BLaER1 (cell line): ENCODE measurements around the gene CCS.
A peak's percentile ranks its signal among the peaks of the same experiment; 100 is the strongest.
"Not testable (repeated sequence)": the region's sequence is repeated elsewhere in the genome, so short reads cannot be mapped to it uniquely, and the experiment has no call there.

ENCODE experiments used
- H3K27ac ChIP-seq: shearing (Covaris generic); formaldehyde crosslinking; 2 replicates; pipeline ENCODE4 v1.8.1; 2022
- H3K27me3 ChIP-seq: shearing (Covaris generic); formaldehyde crosslinking; 2 replicates; pipeline ENCODE4 v1.8.1; 2022
- H3K36me3 ChIP-seq: shearing (Covaris generic); formaldehyde crosslinking; 2 replicates; pipeline ENCODE4 v1.8.1; 2022
- H3K4me1 ChIP-seq: shearing (Covaris generic); formaldehyde crosslinking; 2 replicates; pipeline ENCODE4 v1.8.1; 2022
- H3K4me2 ChIP-seq: shearing (Covaris generic); formaldehyde crosslinking; 2 replicates; pipeline ENCODE4 v1.8.1; 2022
- H3K4me3 ChIP-seq: shearing (Covaris generic); formaldehyde crosslinking; 2 replicates; pipeline ENCODE4 v1.8.1; 2022
- H3K9ac ChIP-seq: shearing (Covaris generic); formaldehyde crosslinking; 2 replicates; pipeline ENCODE4 v1.8.1; 2022
- H3K9me3 ChIP-seq: shearing (Covaris generic); formaldehyde crosslinking; 2 replicates; pipeline ENCODE4 v1.8.1; 2022
- H4K20me1 ChIP-seq: shearing (Covaris generic); formaldehyde crosslinking; 2 replicates; pipeline ENCODE4 v1.8.1; 2022
- Cebpa-rat ChIP-seq: shearing (Covaris generic); IDR thresholded peaks from 2 replicates; pipeline ENCODE4 v1.8.1; 2022

The CCS gene

GRCh38 chr11:66569076-66569475 is 23.9 kb upstream of the CCS start:
- Histone ChIP-seq H3K27me3 (peaks cover 42% of the 10 kb centered on the region), H3K4me1 (peaks cover 13% of the 10 kb centered on the region), H3K9ac (no peak overlapping the region), H3K36me3 (no peaks in the 10 kb centered on the region), H3K27ac (no peak overlapping the region), H4K20me1 (no peaks in the 10 kb centered on the region), H3K9me3 (peaks cover 18% of the 10 kb centered on the region; the same call in 1 of the 2 replicates), H3K4me3 (no peak overlapping the region), H3K4me2 (no peak overlapping the region)
- no peak for TF ChIP-seq Cebpa-rat

GRCh38 chr11:66570079-66570849 is 22.7 kb upstream of the CCS start:
- peaks cover 13% of the 10 kb centered on the region for H3K4me1 ChIP-seq
- no peak overlapping the region for H3K4me3 ChIP-seq
- TF ChIP-seq Cebpa-rat: no peak
- H4K20me1 ChIP-seq: no peaks in the 10 kb centered on the region
- H3K36me3 ChIP-seq: no peaks in the 10 kb centered on the region
- H3K9me3 ChIP-seq: peaks cover 24% of the 10 kb centered on the region
- no peak overlapping the region for H3K9ac ChIP-seq
- peak overlapping the region; percentile 21 for H3K4me2 ChIP-seq
- peaks cover 42% of the 10 kb centered on the region for H3K27me3 ChIP-seq
- H3K27ac ChIP-seq: no peak overlapping the region

GRCh38 chr11:66570850-66571180 is 22.2 kb upstream of the CCS start:
- Histone ChIP-seq H3K36me3 (no peaks in the 10 kb centered on the region), H3K4me1 (peaks cover 13% of the 10 kb centered on the region), H3K9me3 (peaks cover 24% of the 10 kb centered on the region), H3K9ac (no peak overlapping the region), H3K27ac (no peak overlapping the region), H3K27me3 (peaks cover 39% of the 10 kb centered on the region), H4K20me1 (no peaks in the 10 kb centered on the region), H3K4me2 (no peak overlapping the region), H3K4me3 (no peak overlapping the region)
- TF ChIP-seq Cebpa-rat: no peak

GRCh38 chr11:66579017-66579606 is 13.9 kb upstream of the CCS start:
- no peak for TF ChIP-seq Cebpa-rat
- H4K20me1 ChIP-seq: no peaks in the 10 kb centered on the region
- no peaks in the 10 kb centered on the region for H3K4me1 ChIP-seq
- H3K27me3 ChIP-seq: no peaks in the 10 kb centered on the region
- H3K27ac ChIP-seq: no peak overlapping the region
- H3K36me3 ChIP-seq: no peaks in the 10 kb centered on the region
- no peak overlapping the region for H3K4me3 ChIP-seq
- H3K4me2 ChIP-seq: no peak overlapping the region
- H3K9me3 ChIP-seq: peaks cover 27% of the 10 kb centered on the region
- no peak overlapping the region for H3K9ac ChIP-seq

- Histone ChIP-seq H3K27me3 (no peaks in the 10 kb centered on the region), H3K9me3 (peaks cover 21% of the 10 kb centered on the region), H4K20me1 (no peaks in the 10 kb centered on the region), H3K9ac (no peak overlapping the region), H3K27ac (no peak overlapping the region), H3K4me2 (no peak overlapping the region), H3K4me1 (no peaks in the 10 kb centered on the region), H3K36me3 (no peaks in the 10 kb centered on the region), H3K4me3 (no peak overlapping the region)
- TF ChIP-seq Cebpa-rat: no peak
These were observed 12.2 kb upstream of the CCS start for GRCh38 chr11:66580803-66581202.

- H4K20me1 ChIP-seq: no peaks in the 10 kb centered on the region
- H3K9me3 ChIP-seq: peaks cover 21% of the 10 kb centered on the region
- no peak for TF ChIP-seq Cebpa-rat
- no peak overlapping the region for H3K27ac ChIP-seq
- H3K36me3 ChIP-seq: no peaks in the 10 kb centered on the region
- H3K4me2 ChIP-seq: no peak overlapping the region
- no peaks in the 10 kb centered on the region for H3K4me1 ChIP-seq
- no peaks in the 10 kb centered on the region for H3K27me3 ChIP-seq
- no peak overlapping the region for H3K9ac ChIP-seq
- H3K4me3 ChIP-seq: no peak overlapping the region
These were observed 11.7 kb upstream of the CCS start for GRCh38 chr11:66581261-66581660.

GRCh38 chr11:66582565-66583147 is 10.3 kb upstream of the CCS start:
- not testable (repeated sequence) for H3K36me3 ChIP-seq, H3K9ac ChIP-seq, H3K27me3 ChIP-seq, H4K20me1 ChIP-seq, H3K4me2 ChIP-seq, H3K4me1 ChIP-seq, H3K27ac ChIP-seq, H3K4me3 ChIP-seq
- H3K9me3 ChIP-seq: peaks cover 21% of the 10 kb centered on the region

- H4K20me1 ChIP-seq, H3K27me3 ChIP-seq, H3K4me3 ChIP-seq, H3K4me2 ChIP-seq, H3K4me1 ChIP-seq, H3K36me3 ChIP-seq, H3K27ac ChIP-seq, H3K9ac ChIP-seq: not testable (repeated sequence)
- peaks cover 33% of the 10 kb centered on the region for H3K9me3 ChIP-seq
These were observed 7.5 kb upstream of the CCS start for GRCh38 chr11:66585447-66585846.

- Histone ChIP-seq H3K4me3 (no peak overlapping the region), H3K9me3 (peaks cover 39% of the 10 kb centered on the region), H3K27ac (no peak overlapping the region), H3K4me2 (no peak overlapping the region), H3K9ac (no peak overlapping the region), H3K36me3 (no peaks in the 10 kb centered on the region), H3K4me1 (peaks cover 6% of the 10 kb centered on the region), H3K27me3 (no peaks in the 10 kb centered on the region), H4K20me1 (no peaks in the 10 kb centered on the region)
- TF ChIP-seq Cebpa-rat: no peak
These were observed 6.8 kb upstream of the CCS start for GRCh38 chr11:66586136-66586535.

GRCh38 chr11:66589315-66589714 is 3.7 kb upstream of the CCS start:
- H3K9ac ChIP-seq, H3K27ac ChIP-seq, H3K27me3 ChIP-seq, H4K20me1 ChIP-seq, H3K4me2 ChIP-seq, H3K36me3 ChIP-seq, H3K4me3 ChIP-seq: not testable (repeated sequence)
- H3K9me3 ChIP-seq: peaks cover 17% of the 10 kb centered on the region
- H3K4me1 ChIP-seq: peaks cover 34% of the 10 kb centered on the region
